HEK293 (cell line): Measurements from ENCODE around the gene EPHX1.

ENCODE experiments used
- ZBTB21 ChIP-seq: fragments of 450-650 bp; formaldehyde crosslinking; IDR thresholded peaks from 2 replicates; pipeline ENCODE4 v1.5.1; 2017; ENCODE audit warnings: missing biosample characterization, missing genetic modification characterization
- ZNF221 ChIP-seq: fragments of 450-650 bp; formaldehyde crosslinking; IDR thresholded peaks from 2 replicates; pipeline ENCODE4 v1.5.1; 2017; ENCODE audit warnings: missing biosample characterization, missing genetic modification characterization, borderline replicate concordance
- TF ChIP-seq, protein P1 (sequence below): fragments of 450-650 bp; formaldehyde crosslinking; IDR thresholded peaks from 2 replicates; pipeline ENCODE4 v1.5.1; 2016; ENCODE audit warnings: missing biosample characterization, missing genetic modification characterization

DNA sequence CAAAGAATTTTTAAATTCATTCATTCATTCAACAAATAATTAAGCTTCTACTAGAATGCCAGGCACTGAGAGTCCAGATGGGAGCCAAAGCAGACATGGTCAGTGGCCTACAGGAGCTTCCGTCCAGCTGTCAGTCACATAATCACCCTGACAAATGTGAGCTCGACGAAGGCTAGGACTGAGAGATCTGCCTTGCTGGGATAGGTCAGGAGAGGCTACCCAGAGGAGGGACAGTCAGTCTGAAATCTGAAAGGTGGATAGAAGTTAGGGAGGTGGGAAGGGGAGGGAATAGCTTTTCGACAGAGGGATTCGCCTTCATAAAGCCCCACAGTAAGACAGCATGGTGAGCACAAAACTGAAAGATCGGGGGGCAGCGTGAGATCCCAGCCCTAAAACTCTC is 8.3 kb downstream of the EPHX1 start:
- TF ChIP-seq, protein P1, sequence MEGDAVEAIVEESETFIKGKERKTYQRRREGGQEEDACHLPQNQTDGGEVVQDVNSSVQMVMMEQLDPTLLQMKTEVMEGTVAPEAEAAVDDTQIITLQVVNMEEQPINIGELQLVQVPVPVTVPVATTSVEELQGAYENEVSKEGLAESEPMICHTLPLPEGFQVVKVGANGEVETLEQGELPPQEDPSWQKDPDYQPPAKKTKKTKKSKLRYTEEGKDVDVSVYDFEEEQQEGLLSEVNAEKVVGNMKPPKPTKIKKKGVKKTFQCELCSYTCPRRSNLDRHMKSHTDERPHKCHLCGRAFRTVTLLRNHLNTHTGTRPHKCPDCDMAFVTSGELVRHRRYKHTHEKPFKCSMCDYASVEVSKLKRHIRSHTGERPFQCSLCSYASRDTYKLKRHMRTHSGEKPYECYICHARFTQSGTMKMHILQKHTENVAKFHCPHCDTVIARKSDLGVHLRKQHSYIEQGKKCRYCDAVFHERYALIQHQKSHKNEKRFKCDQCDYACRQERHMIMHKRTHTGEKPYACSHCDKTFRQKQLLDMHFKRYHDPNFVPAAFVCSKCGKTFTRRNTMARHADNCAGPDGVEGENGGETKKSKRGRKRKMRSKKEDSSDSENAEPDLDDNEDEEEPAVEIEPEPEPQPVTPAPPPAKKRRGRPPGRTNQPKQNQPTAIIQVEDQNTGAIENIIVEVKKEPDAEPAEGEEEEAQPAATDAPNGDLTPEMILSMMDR (tag by site-specific recombination) = no peak
- TF ChIP-seq ZNF221 (tag by site-specific recombination) (no peak), ZBTB21 (no peak)
